Activated CD8-positive, alpha-beta memory T cell treated with anti-CD3 and anti-CD28 coated beads for 48 hours (primary cell): ENCODE measurements around the gene KCTD5.
"Not testable (repeated sequence)": the region's sequence is repeated elsewhere in the genome, so short reads cannot be mapped to it uniquely, and the experiment has no call there.

Source experiments
- DNase-seq, 3 experiments: peaks; one replicate each; pipeline ENCODE4 v3.0.0-alpha.2; 2020; ENCODE audit warnings: low read depth in 2 of 3, low spot score in 2 of 3

KCTD5 gene

DNA sequence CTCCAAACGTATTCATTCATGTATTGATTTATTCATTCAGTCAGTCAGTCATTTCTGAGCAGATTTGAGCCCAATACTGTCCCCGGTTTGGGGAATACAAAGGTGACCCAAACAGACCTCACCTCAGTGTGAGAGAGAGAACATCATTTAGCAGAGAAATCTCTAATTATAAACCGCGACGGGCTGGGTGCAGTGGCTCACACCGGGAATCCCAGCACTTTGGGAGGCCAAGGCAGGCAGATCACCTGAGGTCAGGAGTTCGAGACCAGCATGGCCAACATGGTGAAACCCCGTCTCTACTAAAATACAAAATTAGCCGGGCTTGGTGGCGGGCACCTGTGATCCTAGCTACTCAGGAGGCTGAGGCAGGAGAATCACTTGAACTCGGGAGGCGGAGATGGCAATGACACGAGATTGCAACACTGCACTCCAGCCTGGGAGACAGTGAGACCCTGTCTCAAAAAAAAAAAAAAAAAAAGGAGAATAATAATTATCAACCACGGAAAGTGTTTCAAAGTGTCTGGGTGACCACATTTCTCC is 39.4 kb downstream of the KCTD5 start:
- not testable (repeated sequence) for DNase-seq

DNA sequence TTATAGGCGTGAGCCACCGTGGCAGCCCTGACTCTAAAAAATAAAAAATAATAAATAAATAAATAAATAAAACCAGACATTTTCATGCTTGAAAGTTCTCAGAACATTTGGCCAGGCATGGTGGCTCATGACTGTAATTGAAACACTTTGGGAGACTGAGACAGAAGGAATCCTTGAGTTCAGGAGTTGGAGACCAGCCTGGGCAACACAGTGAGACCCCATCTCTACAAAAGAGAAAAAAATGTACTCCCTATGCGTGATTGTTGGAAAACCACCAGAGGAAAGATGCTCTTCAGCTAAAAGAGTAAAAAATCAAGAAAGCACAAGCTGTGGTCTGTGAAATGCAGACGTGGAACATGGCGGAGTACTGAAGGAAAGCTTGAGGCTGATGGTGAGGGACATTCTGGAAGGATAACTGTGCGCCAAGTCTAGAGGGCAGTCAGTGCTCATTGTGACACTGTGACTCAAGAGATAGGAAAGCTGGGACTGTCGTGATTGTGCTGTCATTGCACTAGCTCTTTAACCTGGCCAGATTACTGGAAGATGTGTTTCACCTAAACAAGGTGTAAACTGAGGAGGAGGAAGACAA is 41.9 kb downstream of the KCTD5 start:
- no peak for DNase-seq

DNA sequence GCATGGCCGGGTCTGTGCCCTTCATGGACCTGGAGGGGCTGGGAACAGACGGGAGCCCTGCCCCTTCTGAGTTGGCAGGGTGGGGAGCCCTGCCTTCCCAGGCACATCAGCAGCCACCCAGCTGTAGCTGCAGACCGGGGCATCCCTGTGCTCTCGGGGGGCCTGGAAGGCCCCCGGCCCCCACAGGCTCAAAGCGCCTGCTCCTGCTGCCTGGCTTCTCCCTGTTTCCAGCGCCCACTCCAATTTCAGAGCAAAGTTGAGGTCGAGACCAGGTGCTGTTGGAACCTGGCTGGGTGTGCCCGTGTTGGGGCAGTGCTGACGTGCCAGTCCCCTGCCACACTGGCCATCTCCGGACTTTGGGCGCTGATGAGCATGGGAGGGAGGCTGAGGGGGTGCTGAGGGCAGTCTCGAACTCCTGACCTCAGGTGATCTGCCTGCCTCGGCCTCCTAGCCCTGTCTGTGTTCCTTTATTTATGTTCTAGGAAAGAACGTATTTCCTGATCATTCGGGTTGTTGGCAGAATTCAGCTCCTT is 42.6 kb downstream of the KCTD5 start:
- no peak for DNase-seq

DNA sequence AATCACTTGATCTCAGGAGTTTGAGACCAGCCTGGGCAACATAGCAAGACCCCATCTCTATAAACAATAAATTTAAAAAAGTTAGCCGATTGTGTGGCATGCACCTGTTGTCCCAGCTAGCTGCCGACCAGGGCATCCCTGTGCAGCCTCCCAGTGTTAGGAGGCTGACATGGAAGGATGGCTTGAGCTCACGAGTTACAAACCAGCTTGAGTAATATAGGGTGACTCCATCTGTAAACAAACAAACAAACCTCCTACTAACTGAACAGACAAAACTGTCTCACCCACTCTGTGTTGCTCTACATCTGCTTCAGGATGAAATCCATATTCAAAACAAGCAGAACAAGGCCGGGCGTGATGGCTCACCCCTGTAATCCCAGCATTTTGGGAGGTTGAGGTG is 44.6 kb downstream of the KCTD5 start:
- DNase-seq: no peak

DNA sequence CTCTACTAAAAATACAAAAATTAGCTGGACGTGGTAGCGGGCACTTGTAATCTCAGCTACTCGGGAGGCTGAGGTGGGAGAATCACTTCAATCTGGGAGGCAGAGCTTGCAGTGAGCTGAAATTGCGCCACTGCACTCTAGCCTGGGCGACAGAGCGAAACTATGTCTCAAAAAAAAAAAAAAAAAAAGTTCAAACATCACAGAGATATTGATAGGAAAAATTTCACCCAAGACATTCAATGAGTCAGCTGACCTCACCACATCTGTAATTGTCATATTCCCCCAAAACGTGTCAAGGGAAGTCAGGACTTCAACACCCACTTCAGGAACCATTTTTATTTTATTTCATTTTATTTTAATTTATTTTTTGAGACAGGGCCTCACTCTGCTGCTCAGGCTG is 45.7 kb downstream of the KCTD5 start:
- DNase-seq: no peak

DNA sequence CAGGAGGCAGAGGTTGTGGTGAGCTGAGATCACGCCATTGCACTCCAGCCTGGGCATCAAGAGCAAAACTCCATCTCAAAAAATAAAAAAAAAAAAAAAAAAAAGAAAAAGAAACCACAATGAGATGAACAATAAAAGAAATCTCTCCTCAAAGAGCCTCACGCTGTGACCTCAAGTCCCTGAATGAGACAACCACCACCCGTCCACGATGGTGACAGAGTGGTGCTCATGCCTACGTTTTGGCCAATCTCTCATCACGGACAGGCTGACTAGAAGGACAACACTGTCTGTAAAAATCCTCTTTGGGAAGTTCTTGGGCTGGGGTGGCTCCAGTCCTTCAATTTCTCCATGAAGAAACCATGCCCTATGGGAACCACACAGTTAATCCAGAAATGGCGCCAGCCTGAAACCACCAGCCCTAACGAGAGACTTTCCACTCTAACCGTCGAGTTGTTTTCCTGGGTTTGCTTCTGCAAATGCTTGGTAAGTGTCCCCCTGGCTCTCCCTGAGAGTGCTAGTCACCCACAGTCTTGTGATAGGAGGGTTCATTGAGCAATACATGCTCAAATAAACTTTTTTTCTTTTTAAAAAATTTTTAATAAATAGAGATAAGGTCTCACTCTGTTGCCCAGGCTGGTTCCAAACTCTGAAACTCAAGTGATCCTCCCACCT is 52.7 kb downstream of the KCTD5 start:
- DNase-seq: no peak

DNA sequence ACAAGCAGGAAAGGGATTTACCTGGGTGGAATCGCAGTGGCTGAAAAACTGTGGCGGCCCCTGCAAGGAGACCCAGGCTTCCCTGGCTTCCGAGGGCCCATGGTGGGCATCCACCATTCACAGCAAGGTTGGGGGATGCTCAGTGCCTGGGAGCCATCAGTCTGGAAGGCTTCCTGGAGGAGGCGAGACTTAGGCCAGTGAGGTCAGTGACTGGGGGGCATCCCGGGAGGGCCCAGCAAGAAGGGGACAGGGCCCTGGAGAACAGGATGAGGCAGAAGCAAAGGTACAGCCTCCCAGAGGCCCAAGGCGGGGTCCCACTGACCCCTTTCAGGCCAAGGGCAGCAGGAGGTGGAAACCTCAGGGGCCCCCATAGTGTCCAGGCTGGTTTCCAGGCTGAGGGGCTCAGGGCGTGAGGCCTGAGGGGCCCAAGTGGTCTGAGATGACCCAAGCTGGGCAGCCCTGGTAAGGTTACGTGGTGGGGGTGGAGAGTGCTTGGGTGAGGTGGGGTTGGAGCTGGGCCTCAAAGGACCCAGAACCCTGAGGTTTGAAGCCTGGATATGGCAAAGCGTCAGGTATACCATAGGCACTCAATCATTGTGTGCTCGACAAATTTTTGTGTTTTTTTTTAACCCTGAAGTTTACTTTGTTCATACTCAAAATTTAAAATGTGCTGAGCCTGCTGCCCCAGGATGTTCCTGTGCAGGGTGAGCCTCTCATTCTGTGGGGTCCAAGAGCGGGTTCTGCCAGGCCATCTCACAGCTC is 54.3 kb downstream of the KCTD5 start:
- no peak for DNase-seq

DNA sequence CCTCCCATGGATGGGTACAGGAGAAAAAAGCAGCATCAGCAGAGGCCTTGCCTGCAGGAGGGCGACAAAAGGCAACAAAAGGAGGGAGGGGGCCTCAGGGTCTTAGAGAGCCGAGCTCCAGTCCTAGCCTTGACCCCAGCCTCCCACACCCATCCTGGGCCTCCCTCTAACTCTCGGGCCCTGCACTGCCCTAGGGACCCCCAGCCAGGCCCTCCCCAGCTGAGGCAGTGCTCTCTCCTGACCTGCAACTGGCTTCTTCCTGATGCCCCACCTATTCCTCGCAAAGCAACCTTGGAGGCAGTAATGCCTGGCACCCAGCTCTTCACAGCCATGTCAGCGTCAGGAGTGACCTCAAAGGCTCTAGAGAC is 54.9 kb downstream of the KCTD5 start:
- no peak for DNase-seq

DNA sequence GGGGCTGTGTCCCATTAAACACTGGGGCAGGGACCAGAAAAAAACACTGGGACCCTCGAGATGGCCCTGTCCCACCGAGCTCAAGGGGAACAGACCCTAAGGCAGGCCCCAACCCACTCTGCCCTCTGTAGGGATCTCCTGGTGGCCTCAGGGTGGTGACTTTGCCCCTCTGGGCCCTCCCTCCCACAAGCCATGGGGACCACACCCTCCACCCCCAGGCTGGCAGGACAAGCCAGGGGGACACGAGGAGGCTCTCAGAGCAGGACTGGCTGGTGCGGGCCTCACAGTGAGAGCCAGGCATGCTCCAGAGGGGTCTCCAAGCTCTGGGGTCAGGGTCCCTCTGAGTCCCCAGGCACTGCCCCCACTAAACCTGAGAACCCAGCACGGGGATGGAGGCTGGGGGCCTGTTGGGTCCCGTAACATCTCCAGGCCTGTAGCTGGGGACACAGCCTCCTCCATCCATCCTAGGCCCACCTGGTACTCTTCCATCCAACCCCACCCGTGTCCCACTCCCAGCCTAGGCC is 55.6 kb downstream of the KCTD5 start:
- DNase-seq: no peak

DNA sequence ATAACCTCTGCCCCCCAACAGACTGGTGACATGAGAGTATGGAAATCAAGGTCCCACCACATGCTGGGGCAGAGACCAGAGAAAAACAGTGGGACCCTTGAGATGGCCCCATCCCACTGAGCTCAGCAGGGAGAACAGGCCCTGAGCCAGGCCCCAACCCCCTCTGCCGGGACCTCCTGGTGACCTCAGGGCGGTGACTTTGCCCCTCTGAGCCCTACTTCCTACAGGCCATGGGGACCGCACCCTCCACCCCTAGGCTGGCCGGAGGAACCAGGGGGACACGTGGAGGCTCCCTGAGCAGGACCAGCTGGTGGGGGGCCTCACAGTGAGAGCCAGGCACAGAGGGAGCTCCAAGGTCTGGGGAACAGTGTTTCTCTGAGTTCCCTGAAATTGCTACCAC is 56.3 kb downstream of the KCTD5 start:
- no peak for DNase-seq

DNA sequence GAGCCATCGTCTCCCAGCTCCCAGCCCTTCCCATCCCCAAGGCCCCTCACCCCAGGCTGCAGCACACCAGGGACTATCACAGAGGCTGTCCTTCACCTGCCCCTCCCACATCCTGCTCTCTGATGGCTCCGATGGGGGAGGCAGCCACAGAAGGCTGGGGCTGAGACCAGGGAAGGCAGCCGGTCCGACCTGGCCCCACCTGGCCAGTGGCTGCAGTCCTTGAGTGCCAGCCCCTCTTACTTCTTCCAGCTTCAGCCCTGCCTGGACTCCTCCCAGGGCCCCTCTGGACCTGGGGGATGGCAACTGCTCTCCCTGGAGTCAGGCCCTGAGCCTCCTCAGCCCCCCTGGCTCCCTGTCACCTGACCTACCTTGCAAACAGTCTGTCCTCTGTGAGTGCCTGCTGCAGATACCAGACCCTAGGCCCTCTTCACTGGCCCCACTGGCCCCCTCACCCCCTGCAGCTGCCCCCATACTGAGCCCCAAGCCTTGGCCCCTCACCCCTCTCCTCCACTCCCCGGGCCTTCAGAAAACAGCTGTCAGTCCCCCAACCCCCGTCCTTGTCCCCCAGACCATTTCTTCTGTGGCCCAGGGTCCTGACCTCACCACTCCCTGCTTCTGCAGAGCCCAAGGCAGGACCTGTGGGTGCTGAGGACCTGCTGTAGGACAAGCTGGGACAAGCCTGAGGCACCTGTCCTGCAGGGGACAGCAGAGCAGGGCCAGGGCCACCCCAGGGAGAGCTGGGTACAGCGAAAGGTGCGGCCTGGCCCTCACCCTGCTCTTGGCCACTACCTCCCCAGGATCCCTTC is 57.5 kb downstream of the KCTD5 start:
- DNase-seq: no peak

DNA sequence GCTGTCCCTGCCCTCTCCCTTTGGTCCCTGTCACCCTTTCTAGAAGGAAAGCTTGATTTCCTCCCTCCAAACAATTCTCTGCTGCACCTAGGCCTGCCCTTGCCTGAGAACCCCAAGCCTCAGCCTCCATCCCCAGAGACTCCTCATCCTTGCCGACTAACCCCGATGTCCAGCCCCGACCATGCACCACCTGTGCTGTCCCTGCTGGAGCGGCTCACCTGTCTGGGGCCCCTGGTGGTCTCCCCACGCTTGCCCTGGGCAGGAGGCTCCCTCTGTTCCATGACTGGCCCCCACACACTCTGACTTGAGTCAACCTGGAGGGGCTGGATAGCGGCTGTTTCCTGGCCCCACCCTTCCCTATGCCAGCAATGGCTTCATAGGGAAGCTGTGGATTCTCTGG is 58.2 kb downstream of the KCTD5 start:
- DNase-seq: no peak

DNA sequence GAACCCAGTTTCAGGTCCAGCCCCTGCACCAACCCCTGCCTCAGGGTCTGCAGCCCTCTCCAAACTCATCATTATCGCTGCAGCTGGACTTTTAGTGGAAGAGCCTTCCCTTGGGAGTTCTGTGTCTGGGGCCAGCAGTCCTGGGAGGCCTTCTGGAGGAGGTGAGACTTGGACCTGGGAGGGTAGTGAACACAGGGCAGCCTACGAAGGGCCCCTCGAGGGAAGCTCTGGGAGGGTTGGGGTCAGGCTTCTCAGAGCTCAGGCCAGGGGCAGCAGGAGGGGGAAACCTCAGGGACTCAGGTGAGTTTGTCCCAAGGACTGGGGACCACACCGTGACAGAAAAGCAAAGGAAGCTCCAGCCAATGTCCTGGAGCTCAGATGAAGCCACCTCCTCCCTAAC is 58.8 kb downstream of the KCTD5 start:
- DNase-seq: no peak

DNA sequence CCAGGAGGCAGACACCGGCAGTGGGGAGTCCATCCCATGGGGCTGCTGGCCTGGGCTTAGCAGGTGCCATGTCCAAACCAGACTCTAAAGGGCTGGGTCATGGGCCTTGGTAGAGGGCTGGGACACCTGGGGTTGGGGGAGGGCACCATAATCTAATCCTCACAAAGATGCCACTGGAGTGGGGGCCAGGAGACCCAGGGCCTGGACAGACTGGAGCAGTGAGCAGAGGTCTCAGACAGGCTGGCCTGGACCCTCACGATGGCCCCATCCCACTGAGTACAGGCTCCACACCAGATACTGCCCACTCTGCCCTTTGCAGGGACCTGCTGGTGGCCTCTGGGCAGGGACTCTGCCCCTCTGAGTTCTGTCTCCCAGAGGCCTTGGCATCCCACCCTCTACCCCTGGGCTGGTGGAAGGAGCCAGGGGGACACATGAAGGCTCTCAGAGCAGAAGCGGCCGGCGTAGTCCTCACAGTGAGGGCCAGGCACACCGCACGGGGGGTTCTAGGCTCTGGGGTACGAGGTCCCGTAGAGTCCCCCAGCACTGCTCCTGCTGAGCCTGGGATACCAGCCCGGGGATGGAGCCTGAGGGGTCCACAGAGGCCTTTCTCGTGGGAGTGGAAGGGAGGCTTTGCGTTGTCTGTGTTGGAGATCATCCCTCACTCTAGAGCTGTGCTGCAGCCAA is 60.1 kb downstream of the KCTD5 start:
- DNase-seq: no peak

DNA sequence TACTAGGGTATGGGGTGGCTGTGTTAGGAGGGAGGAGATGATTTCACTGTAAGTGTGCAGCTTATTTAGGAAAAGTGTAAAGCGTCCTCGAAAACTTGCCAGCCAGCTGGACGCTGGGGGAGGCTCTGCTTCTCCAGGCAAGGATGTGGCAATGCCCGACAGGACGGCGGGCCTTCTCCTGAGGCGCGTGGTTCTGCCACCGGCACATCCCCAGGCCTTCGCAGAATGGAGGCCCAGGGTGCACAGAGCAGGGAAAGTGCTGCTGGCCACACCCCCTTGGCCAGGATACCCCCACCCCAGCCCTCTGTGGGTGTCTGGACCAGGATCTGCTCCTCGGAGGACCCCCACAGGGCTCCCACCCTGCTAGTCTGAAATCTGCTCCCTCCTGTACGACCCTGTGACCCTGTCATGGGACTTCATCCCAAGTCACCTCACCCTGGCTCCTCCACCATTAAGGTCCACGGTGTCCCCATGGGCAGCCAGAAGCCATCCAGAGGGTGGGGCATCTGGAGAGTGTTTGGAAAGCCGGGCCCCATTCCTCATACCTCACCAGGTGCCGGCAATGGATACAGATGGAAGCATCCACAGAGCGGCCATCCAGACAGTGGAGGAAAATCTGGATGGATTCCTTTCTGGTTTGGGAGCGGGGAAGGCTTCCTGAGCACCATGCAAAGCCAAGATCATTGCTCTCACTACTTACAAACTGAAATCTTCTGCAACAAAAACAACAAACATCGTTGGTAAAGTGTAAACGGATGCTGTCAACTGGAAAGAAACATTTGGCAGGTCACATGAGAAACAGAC is 60.9 kb downstream of the KCTD5 start:
- DNase-seq: no peak

DNA sequence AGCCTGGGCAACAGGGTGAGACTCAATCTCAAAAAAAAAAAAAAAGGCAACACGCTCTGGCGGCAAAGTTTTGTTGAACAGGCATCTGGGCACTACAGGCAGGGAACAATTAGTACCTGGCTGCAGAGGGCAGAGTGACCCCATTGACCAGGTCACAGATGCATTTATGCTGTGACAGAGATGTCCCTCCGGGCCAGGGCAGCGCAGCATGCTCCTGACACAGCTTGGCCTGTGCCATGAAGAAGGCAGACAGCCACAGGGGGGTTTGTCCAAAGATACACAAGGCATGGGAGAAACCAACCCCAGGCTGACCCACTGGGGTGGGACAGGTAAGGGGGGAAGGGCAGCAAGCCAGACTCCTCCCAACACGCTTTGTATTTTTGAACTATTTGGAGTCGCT is 62.4 kb downstream of the KCTD5 start:
- no peak for DNase-seq

DNA sequence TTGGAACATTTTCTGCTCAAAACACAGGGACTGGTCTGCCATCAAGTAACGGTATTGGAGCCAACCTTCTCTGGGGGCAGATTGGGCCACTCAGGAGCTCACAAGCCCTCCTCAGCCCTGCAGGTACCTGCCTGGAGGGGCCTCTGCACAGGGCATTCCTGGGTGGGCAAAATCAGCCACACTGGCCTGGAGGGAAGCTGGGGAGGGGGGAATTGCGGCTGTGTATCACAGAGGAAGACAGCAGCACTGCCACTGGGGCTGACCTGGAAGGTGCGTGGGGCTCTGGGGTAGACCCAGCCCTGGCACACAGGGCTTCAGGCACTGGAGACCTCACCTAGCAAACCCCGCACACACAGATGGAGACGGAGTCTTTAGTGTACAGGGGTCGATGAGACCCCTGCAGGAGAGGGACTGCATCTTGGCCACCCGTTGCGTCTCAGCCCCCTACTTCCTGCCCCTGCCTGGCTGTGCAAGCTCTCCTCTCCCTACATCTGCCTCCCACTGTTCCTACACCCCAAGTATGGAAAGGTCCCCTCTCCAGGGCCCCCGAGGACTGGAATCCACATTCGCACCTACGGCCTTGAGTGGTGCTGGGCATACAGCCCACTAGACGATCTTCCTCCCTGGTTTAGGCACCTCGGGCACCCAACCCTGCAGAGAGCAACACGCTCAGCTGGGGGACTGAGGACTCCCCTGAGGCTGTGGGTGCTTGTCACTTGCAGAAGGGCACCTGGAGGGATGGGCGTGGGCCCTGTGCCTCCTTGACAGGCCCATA is 63.0 kb downstream of the KCTD5 start:
- DNase-seq: no peak

DNA sequence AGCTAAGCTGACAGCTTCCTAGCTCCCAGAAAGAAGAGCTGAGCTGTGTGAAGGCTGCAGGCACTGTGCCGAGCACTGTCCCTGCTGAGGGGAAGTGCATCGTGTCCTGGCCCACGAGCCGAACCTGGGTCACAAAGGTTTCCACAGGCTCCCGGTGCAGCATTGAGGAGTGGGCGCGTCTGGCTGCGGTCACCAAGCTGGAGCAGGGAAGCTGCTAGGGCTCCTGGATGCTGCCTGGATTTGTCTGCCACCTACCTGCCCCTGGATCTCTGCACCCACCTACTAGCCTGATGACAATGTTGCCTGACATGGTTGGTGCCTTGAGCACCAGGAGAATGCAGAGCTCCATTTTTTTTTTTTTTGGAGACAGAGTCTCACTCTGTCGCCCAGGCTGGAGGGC is 63.6 kb downstream of the KCTD5 start:
- DNase-seq: no peak
